SKM-1 (cell line): ENCODE data around the gene FARSB.
A peak's percentile ranks its signal among the peaks of the same experiment; 100 is the strongest.

Source experiments
- DNase-seq: peaks from one replicate; lab custom pipeline; 2025; ENCODE audit not compliant: unreplicated experiment; lab: John Stamatoyannopoulos, UW

FARSB gene

GRCh38 chr2:222561817-222562645, 93.9 kb downstream of the FARSB start:
- peak; percentile 71 for DNase-seq

- no peak for DNase-seq
Observed at GRCh38 chr2:222561151-222561550, 94.7 kb downstream of the FARSB start.

- no peak for DNase-seq
Observed at GRCh38 chr2:222554517-222554916, 101.4 kb downstream of the FARSB start.

GRCh38 chr2:222548992-222549391, 106.9 kb downstream of the FARSB start:
- DNase-seq = no peak

GRCh38 chr2:222547083-222547482, 108.8 kb downstream of the FARSB start:
- DNase-seq = no peak

- DNase-seq = no peak
Observed at GRCh38 chr2:222545823-222546795, 109.8 kb downstream of the FARSB start.

- no peak for DNase-seq
Observed at GRCh38 chr2:222544661-222545060, 111.2 kb downstream of the FARSB start.

- no peak for DNase-seq
Observed at GRCh38 chr2:222538535-222538934, 117.4 kb downstream of the FARSB start.

GRCh38 chr2:222535477-222535876, 120.4 kb downstream of the FARSB start:
- DNase-seq = no peak

- DNase-seq = no peak
Observed at GRCh38 chr2:222532315-222532714, 123.6 kb downstream of the FARSB start.

GRCh38 chr2:222526480-222527277, 129.2 kb downstream of the FARSB start:
- no peak for DNase-seq

- no peak for DNase-seq
Observed at GRCh38 chr2:222525811-222526210, 130.1 kb downstream of the FARSB start.

GRCh38 chr2:222523783-222524544, 131.9 kb downstream of the FARSB start:
- DNase-seq = no peak

GRCh38 chr2:222522082-222522481, 133.8 kb downstream of the FARSB start:
- no peak for DNase-seq

- no peak for DNase-seq
Observed at GRCh38 chr2:222521099-222521498, 134.8 kb downstream of the FARSB start.
